ENCODE measurements around the gene TNRC6A.
A peak's percentile ranks its signal among the peaks of the same experiment; 100 is the strongest.

The TNRC6A gene

DNA sequence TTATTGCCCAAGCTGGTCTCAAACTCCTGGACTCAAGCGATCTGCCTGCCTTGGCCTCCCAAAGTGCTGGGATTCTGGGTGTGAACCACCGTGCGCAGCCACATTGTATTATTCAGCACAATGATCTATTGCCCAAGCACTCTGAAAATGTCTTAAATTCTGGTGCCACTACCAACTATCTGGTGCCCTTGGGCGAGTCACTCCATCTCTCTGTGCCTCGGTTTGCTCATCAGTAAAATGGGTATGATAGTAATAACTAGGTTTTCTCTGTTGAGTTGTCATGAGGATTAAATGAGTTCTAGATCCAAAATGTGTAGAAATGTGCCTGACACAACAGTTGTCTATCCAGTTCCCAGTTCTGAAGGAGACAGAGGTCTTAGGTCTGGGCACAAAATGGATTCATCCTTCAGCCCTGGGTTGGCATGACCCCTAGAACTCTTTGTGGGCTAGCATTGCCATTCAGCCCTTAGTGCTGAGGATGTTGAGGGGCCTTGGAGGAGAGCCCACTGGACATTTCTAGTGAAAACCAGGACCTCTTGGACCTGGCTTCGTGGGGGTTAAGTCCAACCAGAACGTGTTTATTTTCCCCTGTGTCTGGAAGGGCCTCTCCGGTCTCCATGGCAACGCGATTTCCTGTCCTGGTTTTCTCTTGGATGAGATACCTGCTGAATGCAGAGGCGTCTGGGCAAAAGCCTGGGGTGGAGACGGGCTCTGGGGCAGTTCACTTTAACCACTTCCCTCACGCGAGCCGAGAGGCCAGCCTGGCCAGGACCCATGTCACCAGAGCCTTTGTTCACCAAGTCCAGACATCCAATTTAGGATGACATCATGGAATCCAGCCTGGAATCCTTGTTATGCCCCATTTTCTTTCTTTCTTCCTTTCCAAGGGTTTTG, 43.7 kb upstream of the TNRC6A start:
- Histone ChIP-seq H2BK15ac (ENCODE audit: low read length) (no peak overlapping the region), H4K91ac (ENCODE audit: low read depth, low read length, poor library complexity) (no peak overlapping the region), H3K27ac (replicated peaks; ENCODE audit: low read length) (peak overlapping the region; percentile 27), H3K23ac (ENCODE audit: low read depth, low read length, poor library complexity) (no peak overlapping the region), H2AFZ (ENCODE audit: low read length) (peak overlapping the region; percentile 82), H3K9ac (ENCODE audit: low read depth, low read length, poor library complexity) (no peak overlapping the region), H3K14ac (ENCODE audit: low read length) (no peak overlapping the region), H2BK5ac (ENCODE audit: low read length) (no peak overlapping the region), H3K18ac (ENCODE audit: low read length) (no peak overlapping the region), H3K4me2 (ENCODE audit: insufficient read depth, low read length, poor library complexity, severe bottlenecking) (no peak overlapping the region), H3K9me3 (replicated peaks in 1 of 2; ENCODE audit: control insufficient read depth in 2 of 2, insufficient read depth in 1 of 2, low read depth in 1 of 2, low read length in 2 of 2) (peaks cover 0 to 2% of the 10 kb centered on the region in 2 donors), H3K27me3 (ENCODE audit: control insufficient read depth in 3 of 3, insufficient read depth in 3 of 3, low read depth in 1 of 3, low read length in 3 of 3) (no peaks in the 10 kb centered on the region), H3K79me1 (ENCODE audit: low read depth, low read length) (no peaks in the 10 kb centered on the region), H4K8ac (ENCODE audit: low read depth, low read length) (no peak overlapping the region), H2BK120ac (ENCODE audit: low read depth, low read length) (no peak overlapping the region), H2BK12ac (ENCODE audit: low read length) (no peak overlapping the region), H3K36me3 (replicated peaks in 1 of 2; ENCODE audit: control insufficient read depth in 2 of 2, insufficient read depth in 2 of 2, low read length in 2 of 2) (no peaks in the 10 kb centered on the region), H3K4me3 (ENCODE audit: low read length in 2 of 2) (no peak overlapping the region), H3K4ac (ENCODE audit: low read length) (no peak overlapping the region), H3K4me1 (ENCODE audit: control insufficient read depth in 2 of 2, insufficient read depth in 1 of 2, low read depth in 1 of 2, low read length in 2 of 2) (peaks cover 8 to 18% of the 10 kb centered on the region in 2 donors), H2AK5ac (ENCODE audit: low read depth, low read length) (no peak overlapping the region)
- DNase-seq (ENCODE audit: low spot score), result peak; percentile 39
- no CpG with 5 or more reads among the region's 15 CpGs for WGBS, 2 donors (ENCODE audit: extremely low coverage in 2 of 2, insufficient read length in 2 of 2, insufficient replicate concordance in 1 of 2)

DNA sequence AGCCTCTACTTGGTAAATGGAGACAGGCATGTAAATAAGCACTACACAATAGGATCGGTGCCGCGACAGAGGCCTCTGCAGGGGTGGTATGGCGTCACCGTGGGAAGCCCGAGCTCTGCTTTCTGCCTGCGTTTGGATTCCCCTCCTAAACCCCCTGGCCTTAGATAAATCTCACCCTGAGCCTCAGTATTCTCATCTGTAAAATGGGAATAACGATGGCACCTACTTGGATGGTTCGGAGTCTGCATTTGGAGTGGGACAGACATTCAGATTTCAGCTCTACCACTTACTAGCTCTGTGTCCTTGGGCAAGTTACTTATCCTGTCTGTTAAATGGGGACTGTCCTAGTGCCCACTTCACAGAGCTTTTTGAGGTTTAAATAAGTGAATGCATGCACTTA, 42.8 kb upstream of the TNRC6A start:
- H3K27me3 ChIP-seq (ENCODE audit: control insufficient read depth in 3 of 3, insufficient read depth in 3 of 3, low read depth in 1 of 3, low read length in 3 of 3), result no peaks in the 10 kb centered on the region
- no peak overlapping the region for H2AK5ac ChIP-seq (ENCODE audit: low read depth, low read length)
- H3K79me1 ChIP-seq (ENCODE audit: low read depth, low read length), result no peaks in the 10 kb centered on the region
- H3K4me1 ChIP-seq (ENCODE audit: control insufficient read depth in 2 of 2, insufficient read depth in 1 of 2, low read depth in 1 of 2, low read length in 2 of 2), result peaks cover 8 to 18% of the 10 kb centered on the region in 2 donors
- no peak overlapping the region for H2BK12ac ChIP-seq (ENCODE audit: low read length)
- no peak overlapping the region for H3K4me2 ChIP-seq (ENCODE audit: insufficient read depth, low read length, poor library complexity, severe bottlenecking)
- no peak overlapping the region for H2BK5ac ChIP-seq (ENCODE audit: low read length)
- peak overlapping the region; percentile 82 for H2AFZ ChIP-seq (ENCODE audit: low read length)
- no peak overlapping the region for H3K14ac ChIP-seq (ENCODE audit: low read length)
- no CpG with 5 or more reads among the region's 9 CpGs for WGBS, 2 donors (ENCODE audit: extremely low coverage in 2 of 2, insufficient read length in 2 of 2, insufficient replicate concordance in 1 of 2)
- peaks cover 0 to 2% of the 10 kb centered on the region in 2 donors for H3K9me3 ChIP-seq (replicated peaks in 1 of 2; ENCODE audit: control insufficient read depth in 2 of 2, insufficient read depth in 1 of 2, low read depth in 1 of 2, low read length in 2 of 2)
- H3K4me3 ChIP-seq (ENCODE audit: low read length in 2 of 2), result no peak overlapping the region
- H3K36me3 ChIP-seq (replicated peaks in 1 of 2; ENCODE audit: control insufficient read depth in 2 of 2, insufficient read depth in 2 of 2, low read length in 2 of 2), result no peaks in the 10 kb centered on the region
- H3K9ac ChIP-seq (ENCODE audit: low read depth, low read length, poor library complexity), result no peak overlapping the region
- no peak overlapping the region for H3K23ac ChIP-seq (ENCODE audit: low read depth, low read length, poor library complexity)
- no peak overlapping the region for H2BK120ac ChIP-seq (ENCODE audit: low read depth, low read length)
- H3K27ac ChIP-seq (replicated peaks; ENCODE audit: low read length), result peak overlapping the region; percentile 27
- no peak overlapping the region for H3K18ac ChIP-seq (ENCODE audit: low read length)
- no peak overlapping the region for H2BK15ac ChIP-seq (ENCODE audit: low read length)
- no peak overlapping the region for H4K8ac ChIP-seq (ENCODE audit: low read depth, low read length)
- no peak overlapping the region for H3K4ac ChIP-seq (ENCODE audit: low read length)
- DNase-seq (ENCODE audit: low spot score), result no peak
- no peak overlapping the region for H4K91ac ChIP-seq (ENCODE audit: low read depth, low read length, poor library complexity)

DNA sequence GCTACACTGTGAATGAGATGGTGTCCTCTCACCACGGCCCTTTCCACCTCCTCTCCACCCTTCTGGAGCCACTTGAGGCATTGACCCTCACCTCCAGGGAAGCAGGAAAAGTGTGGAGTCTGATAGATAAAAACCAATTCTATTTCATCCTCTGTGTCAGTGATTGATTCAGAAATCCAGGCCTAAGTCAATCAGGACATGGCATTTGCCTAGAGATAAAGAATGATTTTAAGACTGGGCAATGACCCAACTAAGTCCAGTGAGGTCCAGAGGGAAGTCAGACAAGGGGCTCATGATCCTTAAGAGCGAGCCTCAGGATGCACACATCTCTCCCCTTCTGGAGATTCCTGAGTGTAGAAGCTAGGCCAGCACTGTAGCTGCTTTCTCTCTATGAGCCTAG, 41.1 kb upstream of the TNRC6A start:
- H4K91ac ChIP-seq (ENCODE audit: low read depth, low read length, poor library complexity), result no peak overlapping the region
- no peaks in the 10 kb centered on the region for H3K27me3 ChIP-seq (ENCODE audit: control insufficient read depth in 3 of 3, insufficient read depth in 3 of 3, low read depth in 1 of 3, low read length in 3 of 3)
- no peaks in the 10 kb centered on the region for H3K36me3 ChIP-seq (replicated peaks in 1 of 2; ENCODE audit: control insufficient read depth in 2 of 2, insufficient read depth in 2 of 2, low read length in 2 of 2)
- no peak overlapping the region for H3K14ac ChIP-seq (ENCODE audit: low read length)
- H3K18ac ChIP-seq (ENCODE audit: low read length), result no peak overlapping the region
- DNase-seq (ENCODE audit: low spot score), result no peak
- peaks cover 8 to 18% of the 10 kb centered on the region in 2 donors for H3K4me1 ChIP-seq (ENCODE audit: control insufficient read depth in 2 of 2, insufficient read depth in 1 of 2, low read depth in 1 of 2, low read length in 2 of 2)
- H2AFZ ChIP-seq (ENCODE audit: low read length), result no peak overlapping the region
- H2BK5ac ChIP-seq (ENCODE audit: low read length), result no peak overlapping the region
- H3K4ac ChIP-seq (ENCODE audit: low read length), result no peak overlapping the region
- no peak overlapping the region for H3K9ac ChIP-seq (ENCODE audit: low read depth, low read length, poor library complexity)
- H2BK12ac ChIP-seq (ENCODE audit: low read length), result no peak overlapping the region
- no peak overlapping the region for H2BK120ac ChIP-seq (ENCODE audit: low read depth, low read length)
- no peak overlapping the region for H3K23ac ChIP-seq (ENCODE audit: low read depth, low read length, poor library complexity)
- H3K4me2 ChIP-seq (ENCODE audit: insufficient read depth, low read length, poor library complexity, severe bottlenecking), result no peak overlapping the region
- no peak overlapping the region for H3K4me3 ChIP-seq (ENCODE audit: low read length in 2 of 2)
- no peak overlapping the region for H2AK5ac ChIP-seq (ENCODE audit: low read depth, low read length)
- no peak overlapping the region for H3K27ac ChIP-seq (replicated peaks; ENCODE audit: low read length)
- no CpG with 5 or more reads among the region's 2 CpGs for WGBS, 2 donors (ENCODE audit: extremely low coverage in 2 of 2, insufficient read length in 2 of 2, insufficient replicate concordance in 1 of 2)
- H2BK15ac ChIP-seq (ENCODE audit: low read length), result no peak overlapping the region
- H4K8ac ChIP-seq (ENCODE audit: low read depth, low read length), result no peak overlapping the region
- peaks cover 0 to 1% of the 10 kb centered on the region in 2 donors for H3K9me3 ChIP-seq (replicated peaks in 1 of 2; ENCODE audit: control insufficient read depth in 2 of 2, insufficient read depth in 1 of 2, low read depth in 1 of 2, low read length in 2 of 2)
- H3K79me1 ChIP-seq (ENCODE audit: low read depth, low read length), result no peaks in the 10 kb centered on the region

DNA sequence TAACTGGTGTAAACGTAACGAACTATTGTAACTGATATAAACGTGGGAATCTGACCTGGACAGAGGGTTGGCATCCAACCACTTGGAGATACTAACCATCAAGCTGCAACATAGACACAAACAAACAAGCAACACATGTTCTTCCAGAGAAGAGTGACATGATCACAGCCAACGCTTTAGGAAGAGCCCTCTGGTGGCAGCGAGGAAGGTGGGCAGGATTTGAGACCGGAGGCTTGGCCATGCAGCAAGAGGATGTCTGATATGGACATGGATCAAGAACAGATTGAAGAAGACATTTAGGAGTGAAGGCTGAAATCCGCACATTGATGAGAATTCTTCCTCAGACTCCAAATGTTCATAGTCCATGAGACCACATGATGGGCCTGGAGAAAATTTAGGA, 40.3 kb upstream of the TNRC6A start:
- Histone ChIP-seq H4K8ac (ENCODE audit: low read depth, low read length) (no peak overlapping the region), H2AK5ac (ENCODE audit: low read depth, low read length) (no peak overlapping the region), H3K4me3 (ENCODE audit: low read length in 2 of 2) (no peak overlapping the region), H3K27me3 (ENCODE audit: control insufficient read depth in 3 of 3, insufficient read depth in 3 of 3, low read depth in 1 of 3, low read length in 3 of 3) (no peaks in the 10 kb centered on the region), H3K18ac (ENCODE audit: low read length) (no peak overlapping the region), H2BK12ac (ENCODE audit: low read length) (no peak overlapping the region), H2BK15ac (ENCODE audit: low read length) (no peak overlapping the region), H2BK5ac (ENCODE audit: low read length) (no peak overlapping the region), H3K36me3 (replicated peaks in 1 of 2; ENCODE audit: control insufficient read depth in 2 of 2, insufficient read depth in 2 of 2, low read length in 2 of 2) (no peaks in the 10 kb centered on the region), H3K9me3 (replicated peaks in 1 of 2; ENCODE audit: control insufficient read depth in 2 of 2, insufficient read depth in 1 of 2, low read depth in 1 of 2, low read length in 2 of 2) (no peaks in the 10 kb centered on the region), H3K4ac (ENCODE audit: low read length) (no peak overlapping the region), H3K14ac (ENCODE audit: low read length) (no peak overlapping the region), H4K91ac (ENCODE audit: low read depth, low read length, poor library complexity) (no peak overlapping the region), H2AFZ (ENCODE audit: low read length) (no peak overlapping the region), H2BK120ac (ENCODE audit: low read depth, low read length) (no peak overlapping the region), H3K27ac (replicated peaks; ENCODE audit: low read length) (no peak overlapping the region), H3K9ac (ENCODE audit: low read depth, low read length, poor library complexity) (no peak overlapping the region), H3K4me1 (ENCODE audit: control insufficient read depth in 2 of 2, insufficient read depth in 1 of 2, low read depth in 1 of 2, low read length in 2 of 2) (peaks cover 8 to 18% of the 10 kb centered on the region in 2 donors), H3K79me1 (ENCODE audit: low read depth, low read length) (no peaks in the 10 kb centered on the region), H3K4me2 (ENCODE audit: insufficient read depth, low read length, poor library complexity, severe bottlenecking) (no peak overlapping the region), H3K23ac (ENCODE audit: low read depth, low read length, poor library complexity) (no peak overlapping the region)
- no peak for DNase-seq (ENCODE audit: low spot score)
- no CpG with 5 or more reads among the region's 7 CpGs for WGBS, 2 donors (ENCODE audit: extremely low coverage in 2 of 2, insufficient read length in 2 of 2, insufficient replicate concordance in 1 of 2)

Measured in neuronal stem cell (in vitro differentiated cells).